ENCODE results near the gene WNT10A.
A peak's percentile ranks its signal among the peaks of the same experiment; 100 is the strongest.
"Not testable (repeated sequence)": the region's sequence is repeated elsewhere in the genome, so short reads cannot be mapped to it uniquely, and the experiment has no call there.

Gene WNT10A

DNA sequence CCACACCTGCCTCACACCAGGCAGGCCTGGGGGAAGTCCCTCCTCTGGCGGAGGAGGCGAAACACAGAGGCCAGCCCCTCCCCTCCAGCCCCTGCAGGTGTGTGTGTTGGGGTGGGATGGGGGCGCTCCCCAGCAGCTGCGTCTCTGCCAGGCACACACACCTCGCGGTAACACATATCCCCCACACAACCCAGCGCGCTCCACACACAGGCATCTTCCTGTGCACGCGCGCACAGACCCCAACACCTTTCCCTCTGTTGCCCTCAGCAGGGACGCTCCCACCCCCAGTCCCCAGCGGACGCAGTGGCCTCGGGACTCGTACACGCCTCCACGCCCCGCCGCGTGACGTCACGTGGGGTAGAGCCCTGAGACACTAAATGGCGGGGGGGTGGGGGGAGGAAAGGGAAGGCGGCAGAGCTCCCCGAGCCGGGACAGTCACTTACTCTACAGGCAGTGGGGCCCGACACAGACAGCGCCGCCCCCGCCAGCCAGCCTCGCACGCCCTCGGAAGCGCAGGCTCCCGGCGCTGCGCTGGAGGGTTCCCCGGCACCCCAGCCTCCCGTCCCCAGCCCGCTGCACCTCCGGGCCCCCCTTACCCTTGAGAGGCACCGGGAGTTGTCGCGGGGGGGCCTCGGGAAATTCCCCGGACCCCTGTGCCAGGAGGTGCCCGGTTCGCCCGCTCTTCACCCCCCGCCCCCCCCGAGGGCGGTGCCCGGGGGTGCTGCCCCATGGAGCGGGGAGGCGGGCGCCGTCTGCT is at the start of gene WNT10A:
TSS of gene WNT10A (plus strand) at position 751 of the 757 bp plus-strand sequence. CDS start 144 bp downstream, outside the sequence.
- no peak for DNase-seq (ENCODE audit: low spot score)

GRCh38 chr2:218831378-218831990 is 49.2 kb upstream of the WNT10A start, which contains the start of gene PRKAG3:
Gene PRKAG3 (minus strand): TSS chr2:218831803.
- no peak for DNase-seq (ENCODE audit: low spot score)

DNA sequence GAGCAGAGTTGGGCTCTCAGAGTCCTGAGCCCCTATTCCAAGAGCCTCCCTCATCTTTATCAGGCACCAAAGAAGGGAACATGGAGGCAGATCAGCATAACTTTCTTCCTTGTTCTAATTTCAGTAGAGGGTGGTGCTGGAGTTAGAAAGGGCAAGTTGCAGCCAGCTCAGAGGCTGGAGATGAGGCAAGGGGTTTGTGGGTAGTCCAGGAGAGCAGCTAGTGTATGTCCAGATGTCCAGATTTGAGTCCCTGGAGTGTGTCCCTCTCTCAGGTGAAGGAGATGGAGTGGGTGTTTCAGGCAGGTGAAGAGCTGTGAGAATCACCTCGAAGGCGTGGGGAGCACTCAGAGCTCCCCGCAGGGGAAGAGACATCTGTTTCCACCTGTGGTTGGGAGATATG is 48.6 kb upstream of the WNT10A start:
- no peak for DNase-seq (ENCODE audit: low spot score)

DNA sequence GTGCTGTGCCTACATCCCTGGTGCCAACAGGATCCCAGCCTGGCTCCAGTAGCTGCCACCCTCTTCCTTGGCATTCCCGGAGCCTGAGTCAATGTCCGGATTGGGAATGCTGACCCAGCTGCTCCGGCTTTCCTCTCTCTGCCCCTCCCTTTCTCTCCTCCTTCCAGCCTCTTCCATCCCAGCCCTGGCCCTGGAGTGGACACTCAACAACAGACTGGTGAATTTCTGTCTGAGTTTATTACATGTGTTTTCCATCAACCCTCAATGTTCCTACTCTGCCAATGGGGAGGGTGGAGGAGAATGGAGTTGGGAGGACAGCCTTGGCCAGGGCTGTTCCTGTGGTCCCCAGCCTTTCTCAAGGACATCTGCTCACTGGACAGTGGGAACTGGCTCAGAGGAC is 48.1 kb upstream of the WNT10A start:
- no peak for DNase-seq (ENCODE audit: low spot score)

DNA sequence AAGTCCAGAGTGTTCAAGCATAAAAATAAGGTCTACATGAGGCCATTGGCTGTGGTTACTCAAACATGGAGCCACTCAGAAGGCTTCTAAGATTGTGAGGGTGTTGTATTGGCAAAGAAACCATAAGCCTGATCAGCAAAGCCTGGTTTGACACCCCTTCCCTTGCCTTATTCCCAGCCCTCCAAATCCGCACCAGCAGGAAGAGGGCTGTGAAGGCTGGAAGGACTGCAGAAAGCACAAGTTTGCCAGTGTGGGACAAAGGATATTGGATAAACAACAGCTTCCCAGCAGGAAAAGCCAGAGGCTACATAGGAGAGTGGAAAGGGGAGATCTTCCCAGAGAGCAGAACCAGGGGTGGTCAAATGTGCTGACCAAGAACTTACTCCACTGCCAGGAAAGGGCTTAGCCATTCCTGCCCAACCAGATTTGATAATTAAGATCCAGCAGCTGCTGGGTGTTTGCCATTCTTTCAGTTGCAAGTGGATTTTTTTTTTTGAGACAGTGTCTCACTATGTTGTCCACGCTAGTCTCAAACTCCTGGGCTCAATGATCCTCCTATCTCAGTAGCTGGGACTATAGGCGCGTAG is 47.5 kb upstream of the WNT10A start:
- DNase-seq (ENCODE audit: low spot score) = no peak

- DNase-seq (ENCODE audit: low spot score) = no peak
Observed at GRCh38 chr2:218834685-218835084, 46.0 kb upstream of the WNT10A start.

- no peak for DNase-seq (ENCODE audit: low spot score)
Observed at GRCh38 chr2:218837495-218837894, 43.2 kb upstream of the WNT10A start.

DNA sequence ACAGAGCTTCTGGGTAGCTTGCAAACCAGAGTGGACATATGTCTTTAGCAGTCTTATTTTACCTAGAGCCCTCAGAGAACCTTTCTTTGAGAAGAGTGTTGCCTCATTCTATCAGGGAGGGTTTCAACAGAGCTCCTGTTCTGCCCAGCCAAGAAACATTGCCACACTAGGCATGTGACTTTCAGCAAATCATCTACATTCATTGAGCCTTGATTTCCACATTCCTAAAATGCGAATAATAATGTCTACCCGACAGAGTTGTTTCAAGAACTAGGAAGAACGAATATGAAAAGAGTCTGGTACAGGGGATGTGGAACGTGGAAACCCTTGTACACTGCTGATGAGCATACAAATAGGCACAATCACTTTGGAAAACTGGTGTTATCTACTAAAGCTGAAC is 41.2 kb upstream of the WNT10A start:
- DNase-seq (ENCODE audit: low spot score) = no peak

DNA sequence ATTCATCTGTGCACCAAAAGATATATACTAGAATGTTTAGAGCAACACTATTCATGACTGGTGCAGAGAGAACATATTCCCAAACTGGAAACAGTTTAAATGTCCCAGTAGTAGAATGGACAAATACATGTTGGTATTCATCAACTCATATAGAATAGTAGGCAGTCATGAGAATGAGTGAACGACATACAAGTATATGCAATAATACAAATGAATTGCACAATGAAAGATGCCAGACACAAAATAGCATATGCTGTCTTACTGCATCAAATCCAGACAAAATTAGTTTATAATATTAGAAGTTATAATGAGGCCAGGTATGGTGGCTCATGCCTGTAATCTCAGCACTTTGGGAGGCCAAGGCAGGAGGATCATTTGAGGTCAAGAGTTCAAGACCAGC is 40.8 kb upstream of the WNT10A start:
- DNase-seq (ENCODE audit: low spot score) = no peak

- DNase-seq (ENCODE audit: low spot score) = not testable (repeated sequence)
Observed at GRCh38 chr2:218844334-218844733, 36.3 kb upstream of the WNT10A start.

DNA sequence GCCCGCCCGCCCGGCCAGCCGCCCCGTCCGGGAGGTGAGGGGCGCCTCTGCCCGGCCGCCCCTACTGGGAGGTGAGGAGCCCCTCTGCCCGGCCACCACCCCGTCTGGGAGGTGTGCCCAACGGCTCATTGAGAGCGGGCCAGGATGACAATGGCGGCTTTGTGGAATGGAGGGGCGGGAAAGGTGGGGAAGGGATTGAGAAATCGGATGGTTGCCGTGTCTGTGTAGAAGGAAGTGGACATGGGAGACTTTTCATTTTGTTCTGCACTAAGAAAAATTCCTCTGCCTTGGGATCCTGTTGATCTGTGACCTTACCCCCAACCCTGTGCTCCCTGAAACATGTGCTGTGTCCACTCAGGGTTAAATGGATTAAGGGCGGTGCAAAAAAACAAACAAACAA is 33.7 kb upstream of the WNT10A start:
- DNase-seq (ENCODE audit: low spot score) = not testable (repeated sequence)

- no peak for DNase-seq (ENCODE audit: low spot score)
Observed at GRCh38 chr2:218849721-218850120, 30.9 kb upstream of the WNT10A start.

DNA sequence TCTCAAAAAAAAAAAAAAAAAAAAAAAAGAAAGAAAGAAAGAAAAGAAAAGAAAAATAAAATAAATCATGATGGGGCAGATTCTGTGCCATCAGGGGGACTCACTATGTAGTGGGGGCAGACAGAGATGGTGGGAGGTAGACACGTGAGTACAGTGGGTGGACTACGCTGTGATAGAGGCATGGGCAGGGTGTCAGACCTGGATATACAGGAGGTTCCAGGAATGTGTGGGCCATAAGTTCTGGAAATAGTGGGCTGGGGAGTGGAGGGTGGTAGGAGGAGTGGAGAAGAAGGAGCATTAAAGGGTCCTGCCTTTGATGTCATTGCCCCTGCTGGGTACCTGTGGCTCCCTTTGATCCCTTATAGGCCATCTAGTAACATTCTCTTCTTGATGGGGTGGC is 29.9 kb upstream of the WNT10A start:
- no peak for DNase-seq (ENCODE audit: low spot score)

GRCh38 chr2:218851286-218851685 is 29.4 kb upstream of the WNT10A start:
- no peak for DNase-seq (ENCODE audit: low spot score)

DNA sequence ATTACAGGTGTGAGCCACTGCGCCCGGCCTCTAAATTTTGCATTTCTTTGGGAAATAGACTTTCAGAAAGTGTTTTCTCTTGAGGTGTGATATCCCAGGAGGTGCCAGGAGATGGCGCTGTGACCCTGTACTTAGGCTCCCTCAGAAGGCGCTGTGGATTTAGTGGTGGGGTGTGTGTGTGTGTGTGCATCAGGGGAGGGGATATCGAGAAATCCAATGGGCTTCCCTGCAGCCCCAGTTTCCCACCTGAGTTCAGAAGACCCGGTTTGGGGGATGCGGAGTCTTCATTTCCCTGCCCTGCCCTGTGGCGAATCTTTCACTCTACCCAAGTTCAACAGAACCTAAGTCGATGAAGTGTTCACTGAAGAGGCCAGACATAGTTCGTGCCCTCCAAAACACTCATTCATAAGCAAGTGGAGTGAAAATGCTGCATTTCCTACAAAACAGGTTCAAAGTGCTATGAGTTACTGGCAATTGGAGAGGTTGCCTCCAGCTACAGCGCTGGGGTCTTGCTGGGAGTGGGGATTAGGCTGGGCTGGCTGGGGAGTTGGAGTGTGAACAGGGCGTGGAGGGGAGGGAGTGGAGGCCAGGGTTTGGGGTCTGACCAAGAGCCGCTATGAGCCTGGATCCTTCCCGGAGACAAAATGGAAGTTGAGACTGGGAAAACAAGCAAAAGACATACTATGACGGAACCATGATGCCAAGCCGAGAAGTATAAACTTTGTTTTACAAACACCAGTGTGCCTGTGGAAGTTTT is 27.6 kb upstream of the WNT10A start:
- peak; percentile 81 for DNase-seq (ENCODE audit: low spot score)

- DNase-seq (ENCODE audit: low spot score) = no peak
Observed at GRCh38 chr2:218853766-218854165, 26.9 kb upstream of the WNT10A start.

DNA sequence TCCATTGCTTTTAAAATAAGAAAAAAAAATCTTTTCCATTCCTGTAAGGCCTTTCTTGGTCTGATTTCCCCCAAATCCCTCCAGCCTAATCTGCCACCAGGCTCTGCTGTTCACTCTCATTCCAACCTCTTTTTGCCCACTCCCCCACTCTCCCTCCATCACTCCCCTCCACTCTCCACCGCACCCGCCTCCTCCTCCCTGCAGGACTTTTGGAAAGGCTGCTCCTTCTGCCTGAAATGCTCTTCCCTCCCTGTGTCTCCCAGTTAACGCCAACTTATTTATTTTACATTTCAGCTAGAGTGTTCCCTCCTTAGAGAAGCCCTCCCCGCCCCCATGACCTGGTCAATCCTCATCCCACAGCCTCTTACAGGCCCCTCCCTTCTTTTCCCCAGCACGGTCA is 25.8 kb upstream of the WNT10A start:
- DNase-seq (ENCODE audit: low spot score) = no peak

- DNase-seq (ENCODE audit: low spot score) = no peak
Observed at GRCh38 chr2:218855305-218856166, 25.1 kb upstream of the WNT10A start.

- DNase-seq (ENCODE audit: low spot score) = no peak
Observed at GRCh38 chr2:218856167-218856895, 24.3 kb upstream of the WNT10A start.

- no peak for DNase-seq (ENCODE audit: low spot score)
Observed at GRCh38 chr2:218856896-218857243, 23.8 kb upstream of the WNT10A start.
